Spleen (tissue), 7 donors: Measurements from ENCODE around the gene HSD17B4.

Source experiments
- CTCF ChIP-seq, 11 experiments: fragments of 200-600 bp in 7 of 11; fragments of 450-650 bp in 4 of 11; sonication (generic) in 4 of 11; IDR thresholded peaks in 8 of 11; conservative IDR thresholded peaks in 3 of 11; 1 replicate in 7 of 11; 2 replicates in 4 of 11; pipeline versions ENCODE4 v1.4.0 to v1.8.0; 2016 to 2021; ENCODE audit warnings: antibody characterized with exemption in 11 of 11, inconsistent platforms in 4 of 11, mild to moderate bottlenecking in 1 of 11
- POLR2A ChIP-seq, 3 donors: fragments of 450-650 bp; IDR thresholded peaks; one replicate each; pipeline ENCODE4 v1.5.1; 2017; ENCODE audit warnings: antibody characterized with exemption in 3 of 3, mild to moderate bottlenecking in 1 of 3
- donor health status: DM: no; HTN: no; CAD: no; lungs with moderate emphysema.
- donor health status: DM: no; HTN: no; CAD: no.
- donor health status: DM: no; HTN: no; CAD: no.

- TF ChIP-seq CTCF (IDR thresholded peaks at IDR 0.05 in 8 of 11, conservative IDR thresholded peaks at IDR 0.05 in 3 of 11): no peak
- no peak for TF ChIP-seq POLR2A (IDR thresholded peaks at IDR 0.05)
Measured at GRCh38 chr5:119402555-119402954, 49.7 kb upstream of the HSD17B4 start.
